Measurements from ENCODE around the gene DNAJB2.
"Not testable (repeated sequence)": the region's sequence is repeated elsewhere in the genome, so short reads cannot be mapped to it uniquely, and the experiment has no call there.

DNAJB2 gene

GRCh38 chr2:219298759-219299371 is 19.7 kb downstream of the DNAJB2 start:
- DNase-seq (ENCODE audit: low read depth in 3 of 3) = peak; percentile 81 to 93 (median 87)

GRCh38 chr2:219299372-219299760 is 20.2 kb downstream of the DNAJB2 start:
- DNase-seq (ENCODE audit: low read depth in 3 of 3) = no peak

- no peak for DNase-seq (ENCODE audit: low read depth in 3 of 3)
Observed at GRCh38 chr2:219300022-219300421, 20.9 kb downstream of the DNAJB2 start.

- DNase-seq (ENCODE audit: low read depth in 3 of 3) = no peak
Observed at GRCh38 chr2:219302412-219302968, 23.3 kb downstream of the DNAJB2 start.

- DNase-seq (ENCODE audit: low read depth in 3 of 3) = no peak
Observed at GRCh38 chr2:219304223-219304622, 25.1 kb downstream of the DNAJB2 start.

- no peak for DNase-seq (ENCODE audit: low read depth in 3 of 3)
Observed at GRCh38 chr2:219306047-219306446, 26.9 kb downstream of the DNAJB2 start.

GRCh38 chr2:219308142-219309101 is 29.3 kb downstream of the DNAJB2 start:
- DNase-seq (ENCODE audit: low read depth in 3 of 3) = peak; percentile 30 to 60 (median 40)

- no peak for DNase-seq (ENCODE audit: low read depth in 3 of 3)
Observed at GRCh38 chr2:219309278-219309677, 30.1 kb downstream of the DNAJB2 start, which contains the start of gene PTPRN. Gene PTPRN, minus strand, starts transcription at chr2:219309401. Its CDS starts 69 bp downstream, at chr2:219309332.

GRCh38 chr2:219312683-219313263 is 33.6 kb downstream of the DNAJB2 start:
- not testable (repeated sequence) for DNase-seq (ENCODE audit: low read depth in 3 of 3)

- no peak for DNase-seq (ENCODE audit: low read depth in 3 of 3)
Observed at GRCh38 chr2:219314804-219315468, 35.8 kb downstream of the DNAJB2 start.

- no peak for DNase-seq (ENCODE audit: low read depth in 3 of 3)
Observed at GRCh38 chr2:219323434-219323833, 44.3 kb downstream of the DNAJB2 start.

- no peak for DNase-seq (ENCODE audit: low read depth in 3 of 3)
Observed at GRCh38 chr2:219325136-219325535, 46.0 kb downstream of the DNAJB2 start.

GRCh38 chr2:219325657-219326315 is 46.6 kb downstream of the DNAJB2 start:
- no peak for DNase-seq (ENCODE audit: low read depth in 3 of 3)

- DNase-seq (ENCODE audit: low read depth in 3 of 3) = no peak
Observed at GRCh38 chr2:219327719-219328118, 48.6 kb downstream of the DNAJB2 start.

GRCh38 chr2:219331560-219332213 is 52.5 kb downstream of the DNAJB2 start:
- DNase-seq (ENCODE audit: low read depth in 3 of 3) = peak in 1 of 3 experiments; percentile 15

GRCh38 chr2:219332542-219332941 is 53.4 kb downstream of the DNAJB2 start, which contains the start of gene RESP18:
Gene RESP18, minus strand, starts transcription at chr2:219332744.
- DNase-seq (ENCODE audit: low read depth in 3 of 3) = no peak

GRCh38 chr2:219334076-219334475 is 54.9 kb downstream of the DNAJB2 start:
- no peak for DNase-seq (ENCODE audit: low read depth in 3 of 3)

- DNase-seq (ENCODE audit: low read depth in 3 of 3) = no peak
Observed at GRCh38 chr2:219335373-219335786, 56.2 kb downstream of the DNAJB2 start.

All from stimulated activated CD4-positive, alpha-beta T cell treated with anti-CD3 and anti-CD28 coated beads, TNF-alpha, amount 100 ng/mL, for 24 hours (primary cell).